Activated naive CD4-positive, alpha-beta T cell (primary cell): ENCODE measurements around the gene AMOT.

Source experiments
- DNase-seq, 4 experiments: peaks; one replicate each; lab custom pipeline; 2025; lab: John Stamatoyannopoulos, UW

Gene AMOT

GRCh38 chrX:112837531-112837930, 3.1 kb downstream of the AMOT start:
- DNase-seq = no peak

GRCh38 chrX:112835019-112835418, 5.6 kb downstream of the AMOT start:
- no peak for DNase-seq

GRCh38 chrX:112834031-112834845, 6.4 kb downstream of the AMOT start:
- DNase-seq = no peak

GRCh38 chrX:112832481-112833095, 8.0 kb downstream of the AMOT start:
- peak in 1 of 4 experiments; percentile 0 for DNase-seq

GRCh38 chrX:112830540-112830939, 10.1 kb downstream of the AMOT start:
- DNase-seq = no peak

- DNase-seq = no peak
Observed at GRCh38 chrX:112827292-112827903, 13.2 kb downstream of the AMOT start.

- no peak for DNase-seq
Observed at GRCh38 chrX:112826023-112826422, 14.6 kb downstream of the AMOT start.

- DNase-seq = no peak
Observed at GRCh38 chrX:112822892-112823291, 17.7 kb downstream of the AMOT start.

- DNase-seq = no peak
Observed at GRCh38 chrX:112820364-112821268, 20.0 kb downstream of the AMOT start.

- DNase-seq = no peak
Observed at GRCh38 chrX:112819813-112820212, 20.8 kb downstream of the AMOT start.

GRCh38 chrX:112819008-112819640, 21.5 kb downstream of the AMOT start:
- no peak for DNase-seq

- DNase-seq = no peak
Observed at GRCh38 chrX:112818114-112819007, 22.3 kb downstream of the AMOT start.

- DNase-seq = no peak
Observed at GRCh38 chrX:112816908-112817307, 23.7 kb downstream of the AMOT start.

GRCh38 chrX:112814496-112814895, 26.1 kb downstream of the AMOT start:
- DNase-seq = no peak

GRCh38 chrX:112812741-112813140, 27.9 kb downstream of the AMOT start:
- DNase-seq = no peak

GRCh38 chrX:112808651-112809195, 31.9 kb downstream of the AMOT start:
- DNase-seq = no peak

- DNase-seq = no peak
Observed at GRCh38 chrX:112808007-112808406, 32.6 kb downstream of the AMOT start.

- DNase-seq = no peak
Observed at GRCh38 chrX:112803060-112803459, 37.6 kb downstream of the AMOT start.

GRCh38 chrX:112802541-112802940, 38.1 kb downstream of the AMOT start:
- DNase-seq = no peak
